Measurements from ENCODE around the gene CAMK1G.

The CAMK1G gene

GRCh38 chr1:209630383-209631225 lies 47.1 kb downstream of the CAMK1G start:
- in situ Hi-C loops (cut with MboI; ENCODE audit: low sequenced_read_pairs): no loop called here

- in situ Hi-C loops (cut with MboI; ENCODE audit: low sequenced_read_pairs): no loop called here
Observed at GRCh38 chr1:209633335-209633997, 50.0 kb downstream of the CAMK1G start.

- in situ Hi-C loops (cut with MboI; ENCODE audit: low sequenced_read_pairs): no loop called here
Observed at GRCh38 chr1:209634005-209634737, 50.7 kb downstream of the CAMK1G start.

GRCh38 chr1:209635850-209636249 lies 52.3 kb downstream of the CAMK1G start:
- in situ Hi-C loops (cut with MboI; ENCODE audit: low sequenced_read_pairs): no loop called here

- in situ Hi-C loops (cut with MboI; ENCODE audit: low sequenced_read_pairs): no loop called here
Observed at GRCh38 chr1:209641832-209642172, 58.3 kb downstream of the CAMK1G start.

GRCh38 chr1:209642816-209643215 lies 59.3 kb downstream of the CAMK1G start:
- in situ Hi-C loops (cut with MboI; ENCODE audit: low sequenced_read_pairs): no loop called here

GRCh38 chr1:209643285-209644020 lies 59.9 kb downstream of the CAMK1G start:
- in situ Hi-C loops (cut with MboI; ENCODE audit: low sequenced_read_pairs): no loop called here

- in situ Hi-C loops (cut with MboI; ENCODE audit: low sequenced_read_pairs): no loop called here
Observed at GRCh38 chr1:209645574-209646452, 62.3 kb downstream of the CAMK1G start.

DNA sequence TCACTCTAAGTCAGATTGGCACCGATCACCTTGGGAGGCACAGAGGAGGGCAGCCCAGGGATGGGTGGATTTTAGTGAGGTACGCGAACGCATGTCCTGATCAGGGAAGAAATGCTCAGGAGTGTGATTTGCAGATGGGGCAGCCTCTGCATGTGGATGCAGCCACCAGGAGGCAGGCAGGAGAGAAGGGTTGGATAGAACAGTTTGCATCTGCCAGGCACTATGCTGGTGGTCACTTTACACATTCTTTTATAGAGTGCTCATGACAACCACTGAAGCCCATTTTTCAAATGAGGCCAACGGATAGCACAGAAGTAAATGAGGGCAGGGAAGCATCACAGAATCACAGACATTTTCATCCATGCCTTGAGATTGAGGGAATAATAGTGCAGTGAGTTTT lies 63.0 kb downstream of the CAMK1G start:
- in situ Hi-C loops (cut with MboI; ENCODE audit: low sequenced_read_pairs): no loop called here

GRCh38 chr1:209647156-209647555 lies 63.6 kb downstream of the CAMK1G start:
- in situ Hi-C loops (cut with MboI; ENCODE audit: low sequenced_read_pairs): no loop called here

GRCh38 chr1:209648346-209648745 lies 64.8 kb downstream of the CAMK1G start:
- in situ Hi-C loops (cut with MboI; ENCODE audit: low sequenced_read_pairs): no loop called here

DNA sequence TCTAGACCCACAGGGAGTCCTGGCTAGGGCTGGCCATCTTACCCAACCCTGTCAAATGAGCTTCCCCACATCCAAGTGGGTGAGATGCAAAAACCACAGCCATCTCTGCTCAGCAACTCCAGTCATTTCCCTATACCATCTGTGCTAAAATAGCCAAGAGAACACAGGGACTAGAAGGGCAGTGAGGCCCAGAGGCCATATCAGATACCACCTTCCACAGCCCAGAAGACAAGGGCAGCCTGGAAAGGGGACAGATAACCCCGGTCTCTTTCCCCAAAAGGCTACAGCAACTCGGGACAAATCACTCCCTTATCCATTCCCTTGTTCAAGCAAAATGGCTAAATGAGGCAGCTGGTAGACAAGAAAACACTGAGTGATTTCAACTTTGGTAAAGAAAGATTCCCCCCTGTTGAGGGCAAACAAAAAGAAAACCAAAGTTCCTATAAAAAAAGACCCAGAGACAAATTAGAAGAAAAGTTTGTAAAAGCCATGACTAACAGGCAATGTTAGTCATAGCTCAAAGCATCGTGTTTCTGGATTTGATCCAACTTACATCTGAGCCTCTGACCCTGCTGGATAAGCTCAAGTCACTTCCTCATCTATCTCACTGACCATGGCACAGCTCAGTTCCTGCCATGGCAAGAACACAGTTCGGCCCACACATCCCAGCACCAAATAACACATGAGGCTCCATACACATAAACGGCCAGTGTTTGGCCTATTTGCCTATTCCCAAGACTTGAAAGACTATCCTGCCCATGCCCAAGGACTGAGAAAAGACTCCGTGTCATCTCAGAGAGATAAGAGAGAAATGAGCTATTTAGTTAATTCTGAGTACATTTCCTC lies 65.6 kb downstream of the CAMK1G start:
- in situ Hi-C loops (cut with MboI; ENCODE audit: low sequenced_read_pairs): no loop called here

GRCh38 chr1:209650454-209650853 lies 66.9 kb downstream of the CAMK1G start:
- in situ Hi-C loops (cut with MboI; ENCODE audit: low sequenced_read_pairs): no loop called here

DNA sequence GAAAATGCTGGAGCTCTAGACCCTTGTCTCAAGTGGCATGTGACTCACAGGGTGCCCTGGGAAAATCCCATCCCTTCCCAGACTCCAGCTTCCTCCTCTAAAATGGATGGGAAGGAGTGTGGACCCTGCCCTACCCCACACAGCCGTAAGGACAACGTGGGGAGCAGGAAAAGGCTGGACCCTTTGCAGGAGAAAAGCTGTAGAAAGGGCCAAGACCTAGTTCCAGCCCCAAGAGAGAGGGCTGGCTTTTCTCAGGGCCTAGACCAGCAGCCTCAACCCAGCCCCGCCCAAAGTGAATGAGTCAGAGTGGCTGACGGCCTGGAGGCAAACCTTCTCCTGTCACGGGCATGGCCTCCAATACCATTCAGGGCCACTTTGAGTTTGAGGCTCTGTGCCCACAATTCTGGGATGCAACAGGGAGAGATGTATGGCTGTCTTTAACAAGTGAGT lies 67.6 kb downstream of the CAMK1G start:
- in situ Hi-C loops (cut with MboI; ENCODE audit: low sequenced_read_pairs): no loop called here

GRCh38 chr1:209652121-209652735 lies 68.7 kb downstream of the CAMK1G start, which contains the start of gene LAMB3:
TSS of gene LAMB3 (minus strand) at chr1:209652425. CDS start at chr1:209650944, 1,481 bp downstream.
- in situ Hi-C loops (cut with MboI; ENCODE audit: low sequenced_read_pairs): no loop called here

- in situ Hi-C loops (cut with MboI; ENCODE audit: low sequenced_read_pairs): no loop called here
Observed at GRCh38 chr1:209652873-209653401, 69.4 kb downstream of the CAMK1G start.

DNA sequence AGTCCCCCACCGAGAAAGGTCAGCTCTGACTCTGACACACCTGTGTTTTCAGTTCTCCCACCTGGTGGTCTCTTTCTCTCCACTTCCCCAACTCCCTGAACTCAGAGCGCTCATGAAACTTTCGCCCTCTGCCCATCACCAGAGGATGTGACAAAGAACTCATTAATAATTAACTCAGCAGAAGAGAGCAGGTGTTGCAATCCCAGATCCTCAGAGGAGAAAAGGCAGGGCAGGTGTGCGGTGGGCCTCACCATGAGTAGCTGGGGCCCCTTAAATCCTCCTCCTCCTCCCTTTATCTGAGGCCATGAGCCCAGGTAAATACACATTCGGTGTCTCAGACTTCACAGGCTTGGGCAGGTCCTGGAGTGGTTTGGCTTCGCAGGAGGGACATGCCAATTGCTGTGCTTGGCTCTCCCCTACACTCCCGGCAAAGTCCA lies 70.4 kb downstream of the CAMK1G start:
- in situ Hi-C loops (cut with MboI; ENCODE audit: low sequenced_read_pairs): no loop called here

Data from HL-60/S4 treated with phorbol 12-myristate 13-acetate at 8.2 ng/mL for 4 days and 3 days (cell line).